Measurements from ENCODE around the gene TSPAN10.
"Not testable (repeated sequence)": the region's sequence is repeated elsewhere in the genome, so short reads cannot be mapped to it uniquely, and the experiment has no call there.

Gene TSPAN10

DNA sequence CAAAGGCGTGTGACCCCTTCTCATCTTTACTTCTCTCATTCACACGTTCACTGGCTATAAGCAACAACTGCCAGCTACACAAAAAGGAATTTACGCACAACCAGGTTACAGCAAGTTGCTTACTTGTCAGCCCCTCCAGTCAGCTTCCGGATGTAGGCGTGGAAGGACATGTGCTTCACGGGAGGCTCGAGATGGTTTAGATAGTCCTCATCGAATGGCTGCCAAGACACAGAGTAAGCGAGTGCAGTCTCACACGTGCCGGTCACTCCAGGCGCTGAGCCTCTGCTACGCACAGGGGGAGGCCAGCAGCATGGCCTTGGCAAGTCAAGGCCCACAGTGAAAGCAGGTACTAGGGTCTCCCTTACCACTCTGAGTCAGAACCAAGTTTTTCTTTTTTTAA is 28.4 kb upstream of the TSPAN10 start:
- Histone ChIP-seq H3K27me3 (replicated peaks) (no peaks in the 10 kb centered on the region), H3K36me3 (replicated peaks) (peaks cover 72% of the 10 kb centered on the region), H3K27ac (no peak overlapping the region), H3K4me3 (ENCODE audit: low read depth, low read length) (no peak overlapping the region)
- TF ChIP-seq, protein P1, sequence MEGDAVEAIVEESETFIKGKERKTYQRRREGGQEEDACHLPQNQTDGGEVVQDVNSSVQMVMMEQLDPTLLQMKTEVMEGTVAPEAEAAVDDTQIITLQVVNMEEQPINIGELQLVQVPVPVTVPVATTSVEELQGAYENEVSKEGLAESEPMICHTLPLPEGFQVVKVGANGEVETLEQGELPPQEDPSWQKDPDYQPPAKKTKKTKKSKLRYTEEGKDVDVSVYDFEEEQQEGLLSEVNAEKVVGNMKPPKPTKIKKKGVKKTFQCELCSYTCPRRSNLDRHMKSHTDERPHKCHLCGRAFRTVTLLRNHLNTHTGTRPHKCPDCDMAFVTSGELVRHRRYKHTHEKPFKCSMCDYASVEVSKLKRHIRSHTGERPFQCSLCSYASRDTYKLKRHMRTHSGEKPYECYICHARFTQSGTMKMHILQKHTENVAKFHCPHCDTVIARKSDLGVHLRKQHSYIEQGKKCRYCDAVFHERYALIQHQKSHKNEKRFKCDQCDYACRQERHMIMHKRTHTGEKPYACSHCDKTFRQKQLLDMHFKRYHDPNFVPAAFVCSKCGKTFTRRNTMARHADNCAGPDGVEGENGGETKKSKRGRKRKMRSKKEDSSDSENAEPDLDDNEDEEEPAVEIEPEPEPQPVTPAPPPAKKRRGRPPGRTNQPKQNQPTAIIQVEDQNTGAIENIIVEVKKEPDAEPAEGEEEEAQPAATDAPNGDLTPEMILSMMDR (IDR thresholded peaks at IDR 0.05; ENCODE audit: low read depth, low read length, missing control alignments), result no peak
- in situ Hi-C loops (cut with HindIII; ENCODE audit: low pct_ligation_motif_present, low sequenced_read_pairs), result no loop called here
- DNase-seq, result no peak

DNA sequence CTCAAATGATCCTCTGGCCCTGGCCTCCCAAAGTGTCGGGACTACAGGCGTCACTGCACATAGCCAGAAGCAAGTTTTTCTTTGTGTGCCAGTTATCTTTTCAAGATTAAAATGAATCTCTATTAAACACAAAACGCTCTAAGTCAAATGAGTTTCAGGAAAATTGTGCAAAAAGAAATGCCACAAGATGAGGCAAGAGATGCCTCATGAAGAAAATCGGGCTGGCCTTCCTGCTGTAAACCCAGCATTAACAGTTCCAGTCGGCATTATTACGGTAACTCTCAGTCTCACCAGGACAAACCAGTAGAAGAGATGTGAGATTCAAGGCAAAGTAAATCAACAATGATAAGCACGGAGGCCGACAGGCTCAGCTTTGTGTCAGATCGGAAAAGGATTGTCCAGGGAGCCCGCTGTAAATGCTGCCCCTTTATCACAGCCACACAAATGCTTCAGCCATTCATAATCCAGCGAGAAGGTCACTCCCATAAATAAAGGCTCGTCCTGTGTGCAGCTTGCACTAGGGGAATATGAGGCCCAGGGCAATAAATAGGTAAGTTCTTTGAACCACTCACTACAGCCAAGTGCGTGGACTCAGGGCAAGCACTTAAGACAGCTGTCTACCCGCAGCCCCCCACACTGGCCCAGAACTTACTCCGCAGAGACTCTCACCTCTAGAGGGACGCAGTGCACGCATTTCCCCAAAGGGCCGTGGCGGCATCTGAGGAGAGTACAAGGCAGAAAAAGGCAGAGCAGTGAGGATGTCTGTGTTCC is 27.3 kb upstream of the TSPAN10 start:
- DNase-seq, result no peak
- Histone ChIP-seq H3K27me3 (replicated peaks) (no peaks in the 10 kb centered on the region), H3K27ac (no peak overlapping the region), H3K36me3 (replicated peaks) (peaks cover 64% of the 10 kb centered on the region), H3K4me3 (ENCODE audit: low read depth, low read length) (no peak overlapping the region)
- TF ChIP-seq, protein P1 (IDR thresholded peaks at IDR 0.05; ENCODE audit: low read depth, low read length, missing control alignments), result no peak
- in situ Hi-C loops (cut with HindIII; ENCODE audit: low pct_ligation_motif_present, low sequenced_read_pairs), result no loop called here

DNA sequence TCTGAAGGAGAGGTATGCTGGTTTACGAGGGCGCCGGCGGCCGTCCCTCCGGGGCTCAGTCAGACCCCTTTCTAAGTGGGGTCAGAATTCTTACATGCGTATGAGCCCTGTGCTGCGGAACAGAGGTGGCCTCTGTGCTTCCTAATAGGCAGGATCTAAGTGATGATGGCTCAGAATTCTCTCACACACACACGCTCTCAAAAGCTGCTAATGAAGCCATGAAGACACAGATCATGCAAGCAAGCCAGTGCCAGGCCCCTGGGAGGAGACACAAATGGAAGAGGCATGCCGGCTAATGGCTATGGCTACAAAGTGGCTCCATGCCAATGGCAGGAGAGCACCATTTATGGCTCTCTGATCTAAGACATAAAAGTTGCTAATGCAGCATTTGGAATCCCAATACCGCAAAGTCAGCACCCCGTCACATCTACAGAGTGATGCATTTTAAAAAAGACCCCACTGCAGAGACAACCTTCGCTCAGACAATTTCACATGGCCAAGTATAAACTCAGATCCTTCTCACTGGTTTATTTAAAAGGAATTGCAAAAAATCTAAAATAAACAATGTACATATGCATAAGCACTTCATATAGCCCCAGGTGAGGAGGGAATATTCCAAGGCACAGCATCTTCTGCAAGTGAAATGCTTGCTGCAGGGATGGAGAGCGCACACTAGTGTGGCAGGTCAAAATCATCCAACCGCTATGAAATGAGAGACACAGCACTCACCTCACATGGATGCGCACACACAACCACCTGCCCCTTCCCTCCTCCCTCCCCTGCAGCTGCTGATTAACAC is 24.6 kb upstream of the TSPAN10 start:
- no peak overlapping the region for H3K27ac ChIP-seq
- H3K4me3 ChIP-seq (ENCODE audit: low read depth, low read length), result no peak overlapping the region
- no peak for DNase-seq
- H3K27me3 ChIP-seq (replicated peaks), result no peaks in the 10 kb centered on the region
- in situ Hi-C loops (cut with HindIII; ENCODE audit: low pct_ligation_motif_present, low sequenced_read_pairs), result no loop called here
- TF ChIP-seq, protein P1 (IDR thresholded peaks at IDR 0.05; ENCODE audit: low read depth, low read length, missing control alignments), result no peak
- H3K36me3 ChIP-seq (replicated peaks), result peaks cover 57% of the 10 kb centered on the region

DNA sequence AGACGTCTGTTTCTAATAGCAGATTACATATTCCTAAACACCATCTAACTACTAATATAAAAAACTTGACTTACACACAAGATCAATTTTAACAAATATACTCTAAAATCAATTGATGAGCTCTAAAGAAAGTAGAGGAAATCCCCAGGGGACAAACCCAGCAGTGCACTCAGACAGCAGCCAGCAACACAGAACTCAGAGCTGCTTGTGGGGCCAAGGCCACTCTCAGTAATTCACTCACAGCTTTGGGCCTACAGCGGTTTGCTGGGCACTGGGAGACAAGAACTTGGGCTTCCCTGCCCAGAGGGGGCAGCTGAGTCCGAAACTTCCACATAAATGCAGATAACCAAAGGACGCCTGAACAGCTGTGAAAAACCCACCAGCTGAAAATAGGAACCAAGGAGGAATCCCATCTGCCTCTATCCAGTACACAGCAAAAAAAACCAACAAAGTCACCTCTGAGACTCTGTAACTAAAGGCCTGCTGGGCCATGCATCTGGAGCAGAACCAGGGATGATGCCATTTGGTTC is 21.5 kb upstream of the TSPAN10 start:
- DNase-seq, result no peak
- Histone ChIP-seq H3K27ac (no peak overlapping the region), H3K27me3 (replicated peaks) (no peaks in the 10 kb centered on the region), H3K36me3 (replicated peaks) (peaks cover 36% of the 10 kb centered on the region), H3K4me3 (ENCODE audit: low read depth, low read length) (no peak overlapping the region)
- in situ Hi-C loops (cut with HindIII; ENCODE audit: low pct_ligation_motif_present, low sequenced_read_pairs), result no loop called here
- TF ChIP-seq, protein P1 (IDR thresholded peaks at IDR 0.05; ENCODE audit: low read depth, low read length, missing control alignments), result no peak

DNA sequence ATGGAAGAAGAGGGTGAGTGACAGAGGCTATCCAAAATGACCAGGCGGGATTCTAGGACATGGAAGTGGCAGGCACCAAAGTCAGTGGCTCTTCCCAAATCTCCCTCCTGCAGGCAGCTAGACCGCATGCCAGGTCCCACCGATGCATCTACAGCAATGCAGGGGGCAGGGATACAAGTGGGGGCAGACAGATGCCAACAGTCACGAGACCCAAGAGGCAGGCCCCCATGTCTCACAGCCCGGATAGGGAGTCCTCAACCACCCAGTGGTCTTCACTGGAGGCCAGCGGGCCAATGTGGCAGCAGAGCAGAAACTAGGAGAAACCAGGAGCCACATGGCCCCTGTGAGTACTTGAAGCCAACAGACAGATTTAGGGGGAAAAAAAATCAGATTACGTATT is 20.1 kb upstream of the TSPAN10 start:
- no peak for DNase-seq
- in situ Hi-C loops (cut with HindIII; ENCODE audit: low pct_ligation_motif_present, low sequenced_read_pairs), result no loop called here

DNA sequence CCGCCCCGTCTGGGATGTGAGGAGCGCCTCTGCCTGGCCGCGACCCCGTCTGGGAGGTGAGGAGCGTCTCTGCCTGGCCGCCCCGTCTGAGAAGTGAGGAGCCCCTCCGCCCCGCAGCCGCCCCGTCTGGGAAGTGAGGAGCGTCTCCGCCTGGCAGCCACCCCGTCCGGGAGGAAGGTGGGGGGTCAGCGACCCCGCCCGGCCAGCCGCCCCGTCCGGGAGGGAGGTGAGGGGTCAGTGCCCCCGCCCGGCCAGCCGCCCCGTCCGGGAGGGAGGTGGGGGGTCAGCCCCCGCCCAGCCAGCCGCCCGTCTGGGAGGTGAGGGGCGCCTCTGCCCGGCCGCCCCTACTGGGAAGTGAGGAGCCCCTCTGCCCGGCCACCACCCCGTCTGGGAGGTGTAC is 18.7 kb upstream of the TSPAN10 start:
- peaks cover 53% of the 10 kb centered on the region for H3K36me3 ChIP-seq (replicated peaks)
- in situ Hi-C loops (cut with HindIII; ENCODE audit: low pct_ligation_motif_present, low sequenced_read_pairs); H3K27ac ChIP-seq; DNase-seq; H3K27me3 ChIP-seq (replicated peaks); H3K4me3 ChIP-seq (ENCODE audit: low read depth, low read length): not testable (repeated sequence)

More for the DNA sequence above, 20.1 kb upstream of the TSPAN10 start:
- Histone ChIP-seq H3K36me3 (replicated peaks) (peaks cover 50% of the 10 kb centered on the region), H3K27me3 (replicated peaks) (no peaks in the 10 kb centered on the region), H3K27ac (no peak overlapping the region), H3K4me3 (ENCODE audit: low read depth, low read length) (no peak overlapping the region)
- TF ChIP-seq, protein P1 (IDR thresholded peaks at IDR 0.05; ENCODE audit: low read depth, low read length, missing control alignments), result no peak
